GM19438 (cell line): Measurements from ENCODE around the gene PTPRO.

Experiments
- ATAC-seq: cut with Tn5 transposase; IDR thresholded peaks from one replicate; pipeline ENCODE4 v1.9.1; 2021; ENCODE audit warnings: low read depth; ENCODE audit not compliant: unreplicated experiment

The PTPRO gene

DNA sequence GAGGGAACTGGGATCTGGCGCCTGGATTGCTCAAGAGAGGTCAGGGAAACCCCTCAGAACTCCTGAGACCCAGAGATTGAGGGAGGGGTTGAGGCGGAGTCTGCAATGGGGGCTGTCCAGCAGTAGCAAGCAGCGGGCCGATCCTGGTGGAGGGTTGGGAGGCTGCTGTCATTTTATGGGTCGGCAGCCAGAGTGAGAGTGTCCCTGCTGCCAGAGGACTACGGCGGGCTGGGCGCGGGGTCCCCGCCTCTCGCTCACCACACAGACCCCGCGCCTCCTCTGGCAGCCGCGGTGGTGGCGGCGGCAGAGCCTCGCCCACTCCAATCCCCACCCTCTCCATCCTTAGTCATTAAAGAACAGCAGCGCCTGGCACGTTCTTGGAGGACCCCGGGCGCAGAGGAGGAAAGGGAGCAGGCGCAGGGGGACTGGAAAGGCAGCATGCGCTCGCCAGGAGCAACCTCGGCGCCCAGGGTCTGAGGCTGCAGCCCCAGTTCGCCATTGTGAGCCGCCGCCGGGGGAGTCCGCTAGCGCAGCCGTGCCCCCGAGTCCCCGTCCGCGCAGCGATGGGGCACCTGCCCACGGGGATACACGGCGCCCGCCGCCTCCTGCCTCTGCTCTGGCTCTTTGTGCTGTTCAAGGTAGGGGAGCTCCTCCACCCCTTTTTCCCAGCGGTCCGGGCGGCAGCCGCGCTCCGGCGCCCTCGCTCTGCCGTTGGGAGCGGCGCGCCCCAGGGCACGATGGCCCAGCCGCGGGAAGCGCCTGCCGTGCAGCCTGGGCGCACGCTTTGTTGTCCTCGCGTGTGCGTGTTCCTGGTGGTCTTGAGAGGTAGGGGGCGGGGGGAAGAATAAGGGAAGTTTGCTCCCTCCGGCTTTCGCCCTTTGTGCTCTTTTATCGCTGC, at the start of gene PTPRO:
Gene PTPRO, plus strand, starts transcription at position 345 of the 898 bp plus-strand sequence.
- ATAC-seq: no peak

DNA sequence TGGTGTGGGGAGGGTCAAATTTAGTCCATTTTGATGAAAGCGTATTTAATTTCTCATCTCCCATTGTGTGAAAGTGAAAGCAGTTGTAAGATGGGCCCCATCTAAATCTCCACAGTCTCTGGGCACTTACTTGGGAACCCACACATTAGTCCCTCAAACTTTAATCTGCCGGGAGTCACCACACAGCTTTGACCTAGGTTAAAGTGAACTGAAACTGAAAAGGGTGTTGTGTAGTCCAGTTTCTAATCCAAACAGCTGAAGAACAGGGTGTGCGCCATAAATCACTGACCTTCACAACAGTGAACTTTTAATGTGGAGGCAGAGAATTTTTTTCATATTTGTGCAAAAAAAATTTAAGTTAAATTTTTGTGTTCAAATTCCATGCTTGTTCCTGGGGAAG, 48.4 kb upstream of the PTPRO start:
- no peak for ATAC-seq

DNA sequence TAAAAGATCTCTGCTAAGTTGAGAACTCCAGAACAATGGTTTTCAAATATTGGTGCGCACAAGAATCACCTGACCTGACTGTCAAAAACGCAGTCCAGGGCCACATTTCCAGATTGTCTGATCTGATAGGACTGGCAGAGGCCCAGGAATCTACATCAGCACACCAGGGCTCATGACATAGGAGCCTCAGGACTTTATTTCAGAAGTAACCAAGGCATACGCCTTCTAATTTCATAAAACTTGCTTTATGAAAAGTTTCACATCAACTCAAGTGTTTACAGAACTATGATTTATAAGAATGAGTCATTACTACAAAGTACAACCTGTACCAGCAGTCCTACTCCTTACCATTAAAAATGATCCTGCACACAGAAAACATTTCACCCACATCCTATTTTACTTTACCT, 47.7 kb upstream of the PTPRO start:
- ATAC-seq: no peak

DNA sequence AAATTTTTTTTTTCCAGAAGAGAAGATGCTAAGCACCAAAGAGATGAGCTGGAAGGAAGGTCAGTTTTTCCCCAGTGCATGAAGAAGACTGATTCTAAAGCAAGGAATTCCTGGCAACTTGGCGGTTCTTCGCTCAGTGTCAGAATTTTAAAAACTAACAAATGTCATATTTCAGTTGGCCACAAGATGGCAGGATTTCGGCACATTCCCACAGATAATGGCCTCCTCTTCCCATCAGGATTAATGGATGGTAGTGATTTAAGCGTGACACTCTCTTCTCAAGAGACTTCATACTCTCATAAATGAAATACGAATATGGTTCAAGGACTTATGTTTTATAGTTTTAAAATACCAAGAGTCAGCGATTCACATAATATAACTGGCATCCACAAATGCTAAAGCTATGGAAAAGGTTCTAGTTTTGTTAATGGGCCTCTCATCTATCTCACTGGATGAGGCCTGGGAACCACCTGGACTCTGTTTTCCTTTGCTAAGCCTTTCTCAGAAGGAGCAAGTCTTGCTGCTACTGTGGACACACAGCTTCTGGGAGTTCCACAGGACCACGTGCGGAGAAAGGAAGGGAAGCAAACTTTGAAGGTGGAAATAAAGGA, 46.1 kb upstream of the PTPRO start:
- no peak for ATAC-seq

DNA sequence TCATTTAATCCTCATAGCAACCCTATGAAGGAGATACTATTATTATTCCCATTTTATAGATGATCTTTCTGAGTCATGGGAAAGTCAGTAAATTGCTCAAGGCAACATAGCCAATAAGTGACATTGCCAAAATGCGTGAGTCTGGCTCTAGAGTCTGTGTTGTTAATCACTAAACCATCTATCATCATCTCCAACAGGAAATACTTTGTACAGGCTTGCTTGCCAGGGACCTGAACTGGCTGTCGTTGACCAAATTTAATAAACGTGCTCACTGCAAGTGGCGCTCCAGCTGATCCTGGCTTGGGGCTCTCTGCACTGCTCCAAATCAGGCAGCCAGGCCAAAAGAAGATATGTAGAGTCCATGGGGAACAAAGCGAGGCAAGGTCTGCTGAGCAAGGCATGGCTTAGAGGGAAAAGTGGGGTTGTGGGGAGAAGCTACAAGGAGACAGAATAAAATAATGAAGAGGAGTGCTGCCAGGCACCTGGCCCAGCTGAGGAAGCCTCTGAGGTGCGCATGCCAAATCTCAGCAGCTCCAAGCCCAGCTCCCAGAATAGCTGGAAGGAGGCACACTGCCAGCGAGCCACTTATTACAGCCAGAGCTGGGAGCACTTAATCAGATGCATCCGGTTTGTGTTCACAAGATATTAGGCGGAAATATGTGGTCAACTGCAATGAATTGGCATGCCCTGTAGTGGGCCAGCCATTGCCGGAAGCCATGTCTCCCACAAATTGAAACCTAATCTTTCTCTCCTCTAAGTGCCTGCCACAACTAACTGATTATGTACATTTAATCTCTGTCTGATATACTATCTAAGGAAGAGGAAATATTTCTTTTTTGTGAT, 43.3 kb upstream of the PTPRO start:
- ATAC-seq: peak; percentile 86

DNA sequence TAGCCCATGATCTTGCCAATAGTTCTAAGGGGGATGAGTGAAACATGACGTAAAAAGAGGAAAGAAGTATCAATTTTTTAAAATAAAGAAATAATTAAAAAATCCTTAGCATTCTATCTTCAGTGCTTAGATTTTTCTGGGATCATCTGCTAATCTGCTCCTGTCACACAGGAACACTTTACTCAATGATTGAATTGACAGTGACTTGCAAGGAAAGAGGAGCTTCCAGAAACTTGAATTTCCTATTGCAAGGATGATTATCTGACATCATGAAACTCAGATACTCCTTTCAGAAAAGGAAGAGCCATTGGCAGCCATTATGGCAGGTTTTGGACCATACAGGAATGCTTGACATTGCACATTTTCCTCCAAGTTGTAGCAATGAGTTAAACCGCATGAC, 41.4 kb upstream of the PTPRO start:
- ATAC-seq: no peak

DNA sequence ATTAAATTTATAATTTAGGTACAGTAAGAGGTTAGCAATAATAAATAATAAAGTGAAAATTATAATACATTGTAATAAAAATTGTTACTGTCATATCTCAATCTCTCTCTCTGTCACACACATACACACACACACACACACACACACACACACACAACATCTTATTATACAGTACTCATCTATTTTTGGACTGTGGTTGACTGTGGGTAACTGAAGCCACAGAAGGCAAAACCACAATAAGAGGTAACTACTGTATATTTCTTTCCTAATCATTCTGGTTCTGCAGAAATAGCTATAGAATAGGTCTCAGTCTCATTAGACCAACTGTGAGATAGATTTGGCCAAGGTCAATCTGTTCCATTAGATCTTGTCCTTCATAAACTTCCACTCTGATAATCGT, 33.1 kb upstream of the PTPRO start:
- no peak for ATAC-seq

DNA sequence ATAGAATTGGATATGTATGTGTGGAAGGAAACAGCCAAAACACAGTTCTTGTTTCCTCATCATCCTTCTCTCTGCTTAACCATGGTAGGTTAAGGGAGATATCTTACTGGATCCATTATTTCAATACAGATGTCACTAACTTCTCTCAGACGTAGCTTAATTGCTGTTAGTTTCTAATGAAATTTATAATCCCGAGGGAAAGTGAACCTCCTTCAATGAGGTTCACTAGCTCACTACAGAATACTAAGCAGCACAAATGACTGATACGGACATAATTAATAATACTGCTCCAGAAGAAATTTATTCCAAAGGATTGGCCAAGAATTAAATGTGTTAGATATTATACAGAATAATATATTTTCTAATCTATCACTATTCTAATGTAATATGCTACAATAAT, 28.6 kb upstream of the PTPRO start:
- ATAC-seq: no peak

DNA sequence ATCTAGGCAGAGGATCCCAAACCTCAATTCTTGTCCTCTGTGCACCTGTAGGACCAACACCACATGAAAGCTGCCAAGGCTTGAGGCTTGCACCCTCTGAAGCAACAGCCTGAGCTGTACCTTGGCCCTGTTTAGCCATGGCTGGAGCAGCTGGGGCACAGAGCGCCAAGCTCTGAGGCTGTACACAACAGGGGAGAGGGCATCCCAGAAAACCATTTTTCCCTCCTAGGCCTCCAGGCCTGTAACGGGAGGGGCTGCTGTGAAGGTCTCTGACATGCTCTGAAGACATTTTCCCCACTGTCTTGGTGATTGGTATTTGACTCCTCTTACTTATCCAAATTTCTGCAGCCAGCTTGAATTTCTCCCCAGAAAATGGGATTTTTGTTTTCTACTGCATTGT, 22.4 kb upstream of the PTPRO start:
- no peak for ATAC-seq

DNA sequence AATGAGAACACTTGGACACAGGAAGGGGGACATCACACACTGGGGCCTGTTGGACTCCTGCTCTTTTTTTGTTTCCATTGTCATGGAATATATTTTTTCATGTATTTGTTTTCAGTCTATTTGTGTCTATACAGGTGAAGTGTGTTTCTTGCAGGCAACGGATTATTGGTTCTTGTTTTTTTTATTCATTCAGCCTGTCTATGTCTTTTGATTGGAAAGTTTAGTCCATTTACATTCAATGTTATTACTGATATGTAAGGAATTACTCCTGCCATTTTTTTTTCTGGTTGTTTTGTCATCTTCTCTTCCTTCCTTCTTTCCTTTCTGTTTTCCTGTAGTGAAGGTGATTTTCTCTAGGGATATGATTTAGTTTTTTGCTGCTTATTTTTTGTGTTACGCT, 18.0 kb upstream of the PTPRO start:
- no peak for ATAC-seq

DNA sequence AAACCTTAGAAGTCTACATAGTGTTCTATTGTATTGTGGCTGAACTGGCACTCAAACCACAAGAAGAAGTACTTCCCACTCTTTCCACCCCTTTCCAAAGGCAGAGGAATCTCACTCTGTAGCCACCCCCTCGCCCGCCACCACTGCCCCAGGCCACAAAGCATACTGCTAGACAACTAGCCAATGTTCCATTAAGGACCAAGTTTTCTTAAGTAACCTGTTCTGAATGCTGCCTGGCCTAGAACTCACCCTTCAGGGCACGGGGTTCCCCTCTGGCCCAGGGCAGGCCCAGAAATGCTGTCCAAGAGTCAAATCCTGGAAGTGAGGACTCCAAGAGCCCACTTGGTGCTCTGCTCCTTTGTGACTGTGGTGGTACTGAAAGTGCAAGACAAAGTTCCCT, 15.7 kb upstream of the PTPRO start:
- ATAC-seq: no peak

DNA sequence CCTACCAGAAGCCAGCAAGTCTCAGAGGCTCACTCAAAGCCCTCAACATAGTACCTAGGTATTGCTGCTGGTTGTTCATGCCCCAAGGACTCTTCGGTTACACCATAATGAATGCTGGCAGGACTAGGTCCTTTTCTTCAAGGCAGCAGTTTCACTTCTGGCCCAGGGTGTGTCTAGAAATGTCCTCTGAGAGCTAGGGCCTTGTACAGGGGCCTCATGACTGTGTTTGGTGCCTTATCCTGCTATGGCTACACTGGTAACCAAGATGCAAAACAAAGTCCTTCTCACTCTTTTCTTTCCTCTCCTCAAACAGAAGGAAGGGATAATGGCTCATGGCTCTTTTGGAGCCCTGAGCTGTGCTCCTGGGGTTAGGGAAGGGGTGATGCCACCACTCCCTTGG, 15.2 kb upstream of the PTPRO start:
- ATAC-seq: no peak

DNA sequence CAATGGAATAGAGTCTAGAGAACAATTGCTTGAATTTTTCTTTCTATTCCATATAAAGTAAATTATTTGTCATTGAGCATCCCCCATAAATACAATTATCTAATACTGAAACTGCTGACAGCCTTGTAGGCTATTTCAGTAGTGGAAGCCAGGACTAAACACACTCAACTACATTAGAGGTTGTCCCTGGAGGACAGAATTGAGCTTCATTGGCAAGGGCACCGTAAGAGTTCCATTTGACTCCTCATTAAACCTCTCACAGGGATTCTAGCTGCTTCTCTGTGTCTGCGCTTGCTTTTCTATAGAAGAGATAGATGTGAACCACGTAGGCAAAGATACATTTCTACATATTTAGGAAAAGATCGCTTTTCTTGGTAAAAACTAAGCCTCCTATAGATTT, 3.5 kb upstream of the PTPRO start:
- ATAC-seq: no peak

DNA sequence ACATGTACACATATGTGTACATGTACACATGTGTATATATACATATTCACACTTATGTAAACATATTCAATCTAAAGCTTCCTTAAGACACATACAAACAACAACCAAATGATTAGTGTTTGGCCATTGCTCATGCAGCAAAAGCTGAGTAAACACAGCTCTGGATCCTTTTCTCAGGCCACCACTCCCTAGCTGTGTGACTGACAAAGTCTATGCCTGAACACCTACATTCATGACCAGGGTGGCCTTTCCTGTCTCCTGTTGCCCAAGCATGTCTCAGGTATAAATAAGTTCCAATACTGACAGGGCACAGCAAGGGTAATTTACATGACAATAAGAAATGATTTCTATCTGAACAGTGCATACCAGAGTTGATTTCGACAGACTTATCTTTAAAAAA, 1.4 kb upstream of the PTPRO start:
- no peak for ATAC-seq

DNA sequence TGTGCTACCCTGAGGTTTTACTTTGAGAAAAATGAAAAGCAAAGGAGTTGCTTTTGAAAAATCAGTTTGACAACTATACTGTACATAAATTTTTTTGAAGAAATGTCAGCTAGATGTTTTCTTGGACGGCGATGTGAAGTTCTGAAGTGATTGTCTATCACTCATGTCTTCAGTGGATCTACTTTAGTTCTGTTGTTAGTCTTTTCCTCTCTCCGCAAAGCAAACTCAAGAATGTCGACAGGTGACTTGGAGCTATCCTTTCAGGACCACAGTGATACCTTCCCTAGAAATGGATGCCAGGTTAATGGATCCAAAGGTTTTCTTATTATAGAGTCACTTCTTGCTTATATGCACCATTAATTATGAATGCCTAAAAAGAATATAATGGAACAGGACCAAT, 1.2 kb downstream of the PTPRO start:
- ATAC-seq: no peak

DNA sequence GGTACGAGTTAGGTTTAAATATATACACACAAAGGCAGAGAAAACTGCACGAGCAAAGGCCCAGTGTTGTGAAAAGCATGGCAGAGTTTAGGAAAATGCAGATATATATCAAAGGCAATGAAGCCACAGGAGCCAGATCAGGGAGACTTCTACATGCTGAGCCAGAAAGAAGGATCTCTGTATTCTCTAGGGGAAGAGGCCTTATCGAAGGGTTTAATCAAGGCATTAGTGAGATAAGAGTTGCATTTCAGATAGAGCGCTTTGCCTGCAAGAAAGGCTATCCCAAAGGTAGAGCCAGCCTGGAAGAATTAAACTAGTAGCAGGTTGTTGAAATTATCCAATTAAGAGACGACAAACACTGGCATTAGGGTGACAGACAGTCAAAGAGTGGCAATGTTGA, 7.6 kb downstream of the PTPRO start:
- ATAC-seq: no peak

DNA sequence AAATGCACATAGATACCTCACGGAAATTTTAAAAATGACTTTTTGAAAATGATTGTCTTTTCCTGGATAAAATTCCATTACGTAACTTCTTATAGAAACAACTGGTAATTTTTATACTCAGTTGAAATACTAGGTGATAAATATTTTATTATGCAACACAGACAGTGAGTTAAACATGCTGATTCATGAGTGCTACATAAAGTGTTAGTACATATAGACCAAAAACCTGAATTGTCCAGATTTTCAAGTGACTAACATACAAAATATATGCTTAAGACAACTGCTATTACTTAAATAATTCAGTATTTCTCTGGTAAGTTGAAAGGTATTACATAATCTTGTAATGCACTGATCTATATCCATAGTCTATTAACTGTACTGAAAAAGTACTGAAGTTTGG, 11.9 kb downstream of the PTPRO start:
- ATAC-seq: no peak

DNA sequence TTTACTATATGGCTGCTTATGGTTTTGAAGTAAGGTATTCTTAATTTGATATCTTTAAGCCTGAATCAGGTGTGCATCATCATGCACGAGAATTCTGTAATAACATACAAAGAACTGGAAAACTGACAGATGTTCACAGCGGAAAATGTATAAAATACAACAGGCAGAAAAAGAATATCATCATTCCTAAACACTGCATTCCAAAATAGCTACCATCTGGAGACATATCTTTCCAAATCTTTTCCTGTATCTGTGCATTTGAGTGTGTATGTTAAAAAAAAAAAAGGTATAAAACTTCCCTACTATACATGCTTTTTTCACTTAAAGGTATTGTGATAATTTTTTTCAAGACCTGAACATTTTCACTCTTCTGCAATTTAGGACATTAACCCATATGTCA, 13.7 kb downstream of the PTPRO start:
- ATAC-seq: no peak

DNA sequence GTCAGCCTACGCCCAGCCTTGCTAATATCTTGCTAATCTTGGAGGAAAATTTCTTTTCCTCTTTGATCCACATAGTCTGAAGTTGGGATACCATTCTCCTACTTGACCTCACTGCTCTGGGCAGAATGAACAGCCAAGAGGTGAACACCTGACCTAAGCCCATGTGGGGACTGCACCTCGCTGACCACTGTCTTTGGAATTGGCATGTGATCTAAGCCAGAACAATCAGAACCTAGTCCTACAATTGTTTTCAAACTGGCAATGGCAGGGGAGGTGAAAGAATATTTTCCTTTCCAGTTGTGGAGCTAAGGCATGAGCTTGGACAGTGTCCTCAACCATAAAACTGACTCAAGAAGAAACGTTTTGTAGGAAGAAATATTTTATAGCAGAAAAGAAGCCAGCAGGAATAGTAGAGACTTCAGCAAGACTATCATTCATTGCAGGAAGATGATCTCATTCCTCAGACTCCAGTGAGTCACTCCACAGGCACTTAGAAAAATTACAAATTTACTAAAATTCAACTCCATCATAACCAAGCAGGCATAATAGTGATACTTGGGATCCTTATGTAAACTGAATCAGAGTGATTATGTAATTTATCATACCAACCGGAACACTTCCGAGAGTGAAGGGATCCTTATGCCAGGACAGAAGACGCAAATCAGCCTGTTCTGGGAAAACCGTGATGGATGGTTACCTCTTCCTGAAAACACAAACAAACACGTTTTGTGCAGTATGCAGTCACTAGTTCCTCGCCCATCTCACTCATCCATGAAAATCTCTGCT, 14.7 kb downstream of the PTPRO start:
- no peak for ATAC-seq

DNA sequence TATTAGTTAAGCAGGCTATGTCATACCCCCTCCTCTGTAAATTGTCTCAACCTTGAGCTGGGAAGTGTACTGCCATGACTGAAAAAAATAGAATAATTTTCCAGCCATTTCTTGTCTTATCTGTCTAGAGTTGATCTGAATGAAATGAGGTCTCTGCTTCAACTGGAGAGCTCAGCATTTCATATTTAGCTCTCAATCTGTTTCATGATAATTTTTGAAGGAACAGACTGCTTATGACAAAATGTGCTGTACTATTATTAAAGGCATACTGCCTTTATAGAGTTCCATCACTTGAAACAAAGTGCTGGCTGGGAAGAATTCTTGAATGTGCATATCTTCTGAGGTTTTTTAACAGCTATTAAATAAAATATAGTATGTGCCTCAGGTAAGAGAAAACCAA, 19.1 kb downstream of the PTPRO start:
- no peak for ATAC-seq

DNA sequence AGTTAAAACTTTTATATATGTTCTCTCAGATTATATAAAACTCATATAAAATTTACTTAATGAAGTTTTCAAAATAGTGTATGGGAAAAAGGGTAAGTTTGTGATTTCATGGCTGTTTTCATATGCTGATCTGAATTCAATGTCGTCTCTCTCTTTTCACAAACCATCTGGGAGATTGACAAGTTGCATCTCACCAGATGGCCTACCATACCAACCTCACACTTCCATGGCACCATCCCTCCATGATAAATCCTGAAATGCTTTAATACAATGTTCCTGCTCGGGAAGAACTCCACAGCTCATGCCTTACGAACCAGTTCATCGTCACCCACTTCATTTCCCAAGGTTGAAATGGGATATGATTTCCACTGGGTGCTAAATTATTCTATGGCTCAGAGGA, 22.3 kb downstream of the PTPRO start:
- no peak for ATAC-seq
